VCaP (cell line): Measurements from ENCODE around the gene TGFA.
A peak's percentile ranks its signal among the peaks of the same experiment; 100 is the strongest.

Source experiments
- H3K27ac ChIP-seq: fragments of 450-650 bp; 2 replicates; pipeline ENCODE4 v1.5.1; 2017
- TF ChIP-seq, protein P1 (sequence below): fragments of 450-650 bp; conservative IDR thresholded peaks from 2 replicates; pipeline ENCODE4 v1.5.1; 2017; ENCODE audit warnings: mild to moderate bottlenecking, moderate library complexity

The TGFA gene

DNA sequence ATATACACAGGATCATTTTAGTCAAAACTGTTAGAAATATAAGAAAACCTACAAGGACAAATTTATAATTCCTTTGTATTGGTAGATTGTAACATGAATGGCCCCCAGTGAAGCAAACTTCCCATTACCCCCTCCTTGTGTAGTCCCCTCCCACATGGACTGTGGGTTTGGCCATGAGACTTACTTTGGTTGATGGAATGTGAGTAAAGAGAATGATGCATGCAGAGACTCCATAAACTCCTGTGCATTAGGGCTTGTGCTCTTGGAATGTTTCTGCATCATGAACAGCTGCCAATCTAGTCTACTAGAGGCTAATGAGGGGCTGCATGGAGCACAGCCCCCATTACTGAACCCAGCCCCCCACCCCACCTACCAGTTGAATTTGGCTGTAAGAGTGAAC is 8.3 kb upstream of the TGFA start:
- no peak overlapping the region for H3K27ac ChIP-seq
- TF ChIP-seq, protein P1, sequence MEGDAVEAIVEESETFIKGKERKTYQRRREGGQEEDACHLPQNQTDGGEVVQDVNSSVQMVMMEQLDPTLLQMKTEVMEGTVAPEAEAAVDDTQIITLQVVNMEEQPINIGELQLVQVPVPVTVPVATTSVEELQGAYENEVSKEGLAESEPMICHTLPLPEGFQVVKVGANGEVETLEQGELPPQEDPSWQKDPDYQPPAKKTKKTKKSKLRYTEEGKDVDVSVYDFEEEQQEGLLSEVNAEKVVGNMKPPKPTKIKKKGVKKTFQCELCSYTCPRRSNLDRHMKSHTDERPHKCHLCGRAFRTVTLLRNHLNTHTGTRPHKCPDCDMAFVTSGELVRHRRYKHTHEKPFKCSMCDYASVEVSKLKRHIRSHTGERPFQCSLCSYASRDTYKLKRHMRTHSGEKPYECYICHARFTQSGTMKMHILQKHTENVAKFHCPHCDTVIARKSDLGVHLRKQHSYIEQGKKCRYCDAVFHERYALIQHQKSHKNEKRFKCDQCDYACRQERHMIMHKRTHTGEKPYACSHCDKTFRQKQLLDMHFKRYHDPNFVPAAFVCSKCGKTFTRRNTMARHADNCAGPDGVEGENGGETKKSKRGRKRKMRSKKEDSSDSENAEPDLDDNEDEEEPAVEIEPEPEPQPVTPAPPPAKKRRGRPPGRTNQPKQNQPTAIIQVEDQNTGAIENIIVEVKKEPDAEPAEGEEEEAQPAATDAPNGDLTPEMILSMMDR = no peak

DNA sequence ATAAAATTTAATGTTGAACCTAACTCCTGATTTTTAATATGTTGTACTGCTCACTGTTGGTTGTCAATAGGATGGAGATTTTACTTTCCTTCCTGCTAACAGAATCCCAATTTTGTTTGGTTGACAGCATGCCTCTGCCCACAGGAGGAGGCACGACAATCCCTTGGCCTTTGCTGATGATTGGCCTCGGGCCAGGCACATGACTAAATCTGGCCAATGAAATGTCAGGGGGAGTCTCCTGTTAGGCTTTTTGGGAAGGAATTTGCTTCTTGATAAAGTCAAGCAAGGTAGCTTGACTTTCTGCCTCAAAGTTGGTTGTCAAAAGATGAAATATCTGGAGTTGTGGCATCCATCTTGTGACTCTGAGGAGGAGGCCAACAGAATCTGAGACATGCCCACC is 6.8 kb upstream of the TGFA start:
- TF ChIP-seq, protein P1 = no peak

DNA sequence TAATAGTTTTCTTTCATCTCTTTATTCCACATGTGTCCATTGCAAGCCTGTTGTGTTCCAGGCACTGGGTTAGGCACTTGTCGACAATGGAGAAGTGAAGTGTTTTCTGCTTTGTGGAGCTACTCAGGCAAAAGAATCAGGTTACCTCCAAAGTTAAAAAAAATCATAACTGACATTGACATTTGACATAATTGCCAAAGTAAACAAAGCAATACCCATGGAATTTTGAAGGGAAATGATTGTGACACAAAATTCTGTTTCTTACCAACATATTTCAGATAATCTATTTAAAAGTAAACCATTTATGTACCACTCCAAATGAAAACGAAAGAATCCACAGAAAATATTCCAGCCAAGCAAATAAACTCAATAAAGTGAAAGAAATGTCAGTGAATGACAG is 6.4 kb upstream of the TGFA start:
- H3K27ac ChIP-seq = no peak overlapping the region
- TF ChIP-seq, protein P1 = no peak

More for the DNA sequence above, 6.8 kb upstream of the TGFA start:
- no peak overlapping the region for H3K27ac ChIP-seq

DNA sequence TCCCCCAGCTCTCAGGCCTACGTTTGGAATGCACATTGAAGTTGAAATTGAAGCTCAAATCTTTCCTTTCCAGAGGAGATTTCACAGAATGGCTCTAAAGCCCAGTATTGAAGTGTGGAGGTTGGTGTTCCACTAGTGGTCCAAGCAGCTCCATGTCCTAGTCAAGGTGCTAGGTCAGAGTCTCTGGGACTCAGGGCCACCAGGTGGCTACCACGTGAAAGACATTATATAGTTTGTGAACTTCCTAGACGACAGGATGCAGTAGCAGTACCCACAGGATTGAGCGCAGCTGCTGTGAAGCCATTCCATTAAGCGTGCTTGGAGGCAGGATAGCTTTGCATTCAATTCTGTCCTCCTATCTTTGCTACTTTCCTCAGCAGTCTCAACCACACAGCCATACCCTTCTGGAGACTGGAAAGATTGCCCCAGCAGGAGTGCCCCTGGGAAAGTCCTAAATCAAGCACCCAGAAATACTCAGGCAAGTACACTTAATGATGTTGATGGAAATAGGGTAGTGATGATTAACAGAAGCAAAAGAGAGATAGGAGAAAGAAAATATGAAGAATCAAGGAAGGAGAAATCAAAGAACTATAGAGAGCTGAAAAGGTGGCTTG is 4.7 kb upstream of the TGFA start:
- TF ChIP-seq, protein P1 = no peak
- H3K27ac ChIP-seq = peak overlapping the region; percentile 69

- TF ChIP-seq, protein P1 = no peak
- H3K27ac ChIP-seq = peak overlapping the region; percentile 69
Observed at GRCh38 chr2:70557171-70557838, 3.7 kb upstream of the TGFA start.

- TF ChIP-seq, protein P1 = no peak
- H3K27ac ChIP-seq = peak overlapping the region; percentile 69
Observed at GRCh38 chr2:70556608-70557007, 3.0 kb upstream of the TGFA start.

DNA sequence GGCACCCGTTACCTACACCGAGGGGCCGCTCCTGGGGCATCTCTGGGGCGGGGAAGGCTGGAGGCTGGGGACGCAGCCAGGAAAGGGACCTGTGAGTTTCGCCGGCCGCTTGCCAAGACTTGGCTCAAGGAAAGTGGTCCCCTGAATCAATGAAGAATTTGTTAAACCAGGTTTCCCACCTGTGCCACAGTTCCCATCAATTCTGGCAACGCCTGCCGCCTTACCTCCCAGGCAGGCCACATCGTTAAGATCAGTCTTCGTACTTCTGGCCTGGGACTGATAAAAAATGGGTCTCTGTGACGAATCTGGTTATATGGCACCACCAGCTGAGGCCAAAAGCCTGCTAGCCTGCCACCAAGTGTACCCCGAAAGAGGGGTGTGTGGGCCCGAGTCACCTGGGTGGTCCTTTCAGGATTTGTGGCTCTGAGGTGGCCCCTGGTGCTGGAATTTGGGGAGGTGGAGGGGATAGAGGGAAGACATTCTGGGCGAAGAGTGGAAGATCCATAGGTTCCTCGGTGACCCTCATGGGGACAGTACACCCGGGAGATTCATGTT is 789 bp upstream of the TGFA start:
- TF ChIP-seq, protein P1 = peak; percentile 50
- H3K27ac ChIP-seq = peak overlapping the region; percentile 82
